Activated CD4-positive, alpha-beta T cell treated with anti-CD3 and anti-CD28 coated beads for 24 hours (primary cell): ENCODE results near the gene BCAP29.

Source experiments
- DNase-seq, 2 donors: peaks; one replicate each; pipeline ENCODE4 v3.0.0-alpha.2; 2020; ENCODE audit warnings: low read depth in 2 of 2

The BCAP29 gene

GRCh38 chr7:107582875-107583274 is 2.8 kb downstream of the BCAP29 start:
- DNase-seq = no peak

GRCh38 chr7:107584716-107585115 is 4.7 kb downstream of the BCAP29 start:
- no peak for DNase-seq

GRCh38 chr7:107588529-107589130 is 8.6 kb downstream of the BCAP29 start:
- no peak for DNase-seq

GRCh38 chr7:107591421-107591820 is 11.4 kb downstream of the BCAP29 start:
- DNase-seq = no peak

GRCh38 chr7:107592361-107593024 is 12.4 kb downstream of the BCAP29 start:
- DNase-seq = no peak

- DNase-seq = no peak
These were observed 13.0 kb downstream of the BCAP29 start for GRCh38 chr7:107593025-107593410.

- no peak for DNase-seq
These were observed 15.1 kb downstream of the BCAP29 start for GRCh38 chr7:107594961-107595737.

- DNase-seq = no peak
These were observed 17.0 kb downstream of the BCAP29 start for GRCh38 chr7:107596881-107597581.

- DNase-seq = no peak
These were observed 17.5 kb downstream of the BCAP29 start for GRCh38 chr7:107597582-107597916.

GRCh38 chr7:107597953-107598352 is 17.9 kb downstream of the BCAP29 start:
- no peak for DNase-seq

GRCh38 chr7:107599262-107599661 is 19.2 kb downstream of the BCAP29 start:
- DNase-seq = no peak

GRCh38 chr7:107600816-107601215 is 20.8 kb downstream of the BCAP29 start:
- no peak for DNase-seq

GRCh38 chr7:107605218-107605815 is 25.3 kb downstream of the BCAP29 start:
- DNase-seq = no peak

- no peak for DNase-seq
These were observed 26.3 kb downstream of the BCAP29 start for GRCh38 chr7:107606303-107606702.

GRCh38 chr7:107609811-107610261 is 29.8 kb downstream of the BCAP29 start:
- no peak for DNase-seq

GRCh38 chr7:107610323-107610722 is 30.3 kb downstream of the BCAP29 start:
- no peak for DNase-seq

- DNase-seq = no peak
These were observed 33.4 kb downstream of the BCAP29 start for GRCh38 chr7:107613439-107613838.

- DNase-seq = no peak
These were observed 33.9 kb downstream of the BCAP29 start for GRCh38 chr7:107613948-107614347.

- no peak for DNase-seq
These were observed 34.4 kb downstream of the BCAP29 start for GRCh38 chr7:107614425-107614824.

GRCh38 chr7:107615910-107616680 is 36.0 kb downstream of the BCAP29 start:
- DNase-seq = no peak

- DNase-seq = no peak
These were observed 42.4 kb downstream of the BCAP29 start for GRCh38 chr7:107622429-107622828.
